H1 (cell line): ENCODE measurements around the gene FAM120C.

Experiments
- CEBPB ChIP-seq: IDR thresholded peaks from 2 replicates; pipeline ENCODE4 v1.6.1; 2012; ENCODE audit warnings: low read depth, low read length
- EZH2 ChIP-seq: fragments of 200-600 bp; sonication (generic); IDR thresholded peaks from 2 replicates; pipeline ENCODE4 v1.7.1; 2012; ENCODE audit warnings: low read depth, mild to moderate bottlenecking, moderate library complexity, low read length, inconsistent platforms; ENCODE audit not compliant: severe bottlenecking
- TCF12 ChIP-seq: IDR thresholded peaks from 2 replicates; pipeline ENCODE4 v1.6.1; 2011; ENCODE audit warnings: low read depth, mild to moderate bottlenecking, low read length

DNA sequence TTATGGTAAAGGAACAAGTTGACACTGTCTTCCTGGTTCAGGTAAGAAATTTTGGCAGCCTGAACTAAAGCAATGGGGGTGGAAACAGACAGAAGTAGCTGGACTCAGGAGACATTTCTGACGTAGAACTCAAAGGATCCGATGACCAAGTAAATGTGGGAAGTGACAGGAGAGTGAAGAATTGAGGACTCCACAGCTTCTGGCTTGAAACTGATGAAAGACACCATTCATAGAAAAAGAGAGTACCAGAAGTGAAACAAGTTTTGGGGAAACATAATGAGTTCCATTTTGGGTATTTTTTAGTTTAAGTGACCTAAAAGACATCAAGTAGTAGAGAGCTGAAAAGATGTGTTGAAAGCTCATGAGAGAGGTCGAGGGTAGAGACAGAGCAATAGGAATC is 5.7 kb downstream of the FAM120C start:
- TF ChIP-seq EZH2: no peak
- no peak for TF ChIP-seq TCF12
- no peak for TF ChIP-seq CEBPB
